AG08395 (cell line): ENCODE measurements around the gene TTC39B.

Source experiments
- DNase-seq: peaks from one replicate; pipeline ENCODE4 v3.0.0; 2012; ENCODE audit warnings: mixed read lengths, low spot score

Gene TTC39B

DNA sequence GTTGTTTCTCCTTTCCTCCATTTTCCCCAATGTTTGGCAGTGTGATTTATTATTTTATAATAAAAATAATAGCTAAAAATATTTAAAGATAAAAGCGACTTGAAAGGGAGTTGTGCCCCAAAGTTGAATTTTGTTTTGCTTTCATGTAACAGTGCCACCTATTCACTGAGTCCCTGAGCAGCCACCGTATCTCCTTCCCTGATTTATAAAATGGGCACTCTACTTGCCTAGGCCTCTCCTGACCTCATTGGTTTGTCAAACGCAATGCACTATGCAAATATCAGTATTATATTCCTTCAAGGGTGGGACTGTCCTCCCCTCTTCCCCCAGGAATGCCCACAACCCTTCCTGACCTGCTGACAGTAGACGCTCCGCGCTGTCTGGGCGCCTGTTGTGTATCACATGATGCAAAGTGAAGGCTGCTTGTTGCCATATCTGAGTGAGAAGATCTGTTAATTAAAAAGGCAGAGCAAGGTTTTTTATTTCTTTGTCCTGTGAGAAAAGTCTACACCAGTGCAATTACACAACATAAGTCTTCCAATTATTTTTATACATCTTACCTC is 81.4 kb downstream of the TTC39B start:
- DNase-seq, result no peak

DNA sequence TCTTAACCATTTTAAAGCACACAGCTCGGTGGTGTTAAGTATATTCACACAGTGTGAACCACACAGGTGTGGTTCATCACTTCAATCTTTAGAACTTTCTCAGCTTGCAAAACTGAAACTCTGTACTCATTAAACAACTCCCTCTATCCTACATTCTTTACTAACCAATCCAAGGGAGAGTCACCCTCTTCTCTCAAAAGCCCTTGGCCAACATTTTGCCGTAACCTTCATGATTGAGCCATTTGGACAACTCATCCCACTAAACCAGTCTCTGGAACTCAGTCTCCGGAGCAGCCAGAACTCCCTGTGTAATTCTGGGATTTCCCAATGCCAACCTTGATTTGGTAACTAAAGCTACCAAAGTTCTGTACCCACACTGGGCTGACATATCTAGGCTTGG is 84.7 kb downstream of the TTC39B start:
- peak; percentile 26 for DNase-seq

DNA sequence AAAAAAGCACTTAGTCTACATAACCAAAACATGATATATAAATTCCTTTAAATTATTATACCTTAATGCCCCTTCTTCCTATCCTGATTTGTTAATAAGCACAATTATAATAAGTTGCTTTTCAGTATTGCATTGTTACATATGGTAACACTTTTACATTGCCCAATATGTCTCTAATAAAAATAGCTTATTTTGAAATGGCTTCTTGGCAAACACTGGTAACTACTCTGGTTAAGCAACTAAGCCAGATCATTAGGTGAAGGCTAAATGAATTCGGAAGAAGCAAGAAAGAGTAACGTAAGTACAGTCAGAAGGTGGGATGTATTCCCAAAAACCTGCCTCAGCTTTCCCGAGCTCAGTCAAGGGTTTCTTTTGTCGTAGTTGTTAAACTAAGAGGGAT is 85.3 kb downstream of the TTC39B start:
- peak; percentile 49 for DNase-seq

DNA sequence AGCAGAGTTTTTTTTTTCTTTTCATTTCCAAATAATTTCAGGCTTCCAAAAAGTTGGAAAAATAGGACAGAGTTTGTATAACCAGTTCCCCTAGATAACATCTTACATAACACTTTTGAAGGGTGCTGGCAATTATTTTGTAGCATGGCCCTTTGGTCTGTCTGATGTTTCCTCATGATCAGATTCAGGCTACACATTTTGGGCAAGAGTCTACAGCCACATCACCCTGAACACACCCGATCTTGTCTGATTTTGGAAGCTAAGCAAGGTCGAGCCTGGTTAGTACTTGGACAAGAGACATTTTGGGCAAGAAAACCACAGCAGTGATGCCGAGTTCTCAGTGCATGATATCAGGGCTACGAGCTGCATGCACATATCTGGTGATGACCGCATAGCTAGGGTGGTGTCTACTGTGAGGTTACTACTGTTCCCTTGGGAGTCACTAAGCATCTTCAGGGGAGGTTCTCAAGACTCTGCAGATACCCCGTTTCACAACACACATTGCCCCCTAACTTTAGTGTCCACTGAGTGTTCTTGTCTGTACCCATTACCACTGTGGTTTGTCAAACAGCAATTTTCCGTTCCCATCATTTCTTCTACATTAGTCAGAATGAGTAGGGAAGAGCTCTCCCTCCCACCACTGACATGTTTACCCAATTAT is 86.2 kb downstream of the TTC39B start:
- DNase-seq, result peak; percentile 87

DNA sequence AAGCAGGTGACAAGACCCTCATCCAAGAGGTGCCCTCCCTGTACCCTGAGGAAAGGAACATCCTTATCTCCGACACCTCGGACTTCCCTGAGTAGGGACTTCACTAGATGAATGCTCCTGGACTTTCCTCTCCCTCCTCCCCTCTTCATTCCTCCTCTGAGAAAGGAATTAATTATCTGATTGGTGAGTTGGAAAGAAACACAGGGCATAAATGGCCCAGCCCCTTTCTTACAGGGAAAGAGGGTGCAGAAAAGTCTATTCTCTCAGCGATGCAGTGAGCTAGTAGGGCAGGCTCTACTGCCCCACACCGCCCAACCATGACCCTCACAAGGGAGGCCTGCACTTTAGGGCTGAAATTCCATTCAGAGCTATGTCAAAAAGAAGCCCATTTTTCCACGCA is 87.5 kb downstream of the TTC39B start:
- no peak for DNase-seq

DNA sequence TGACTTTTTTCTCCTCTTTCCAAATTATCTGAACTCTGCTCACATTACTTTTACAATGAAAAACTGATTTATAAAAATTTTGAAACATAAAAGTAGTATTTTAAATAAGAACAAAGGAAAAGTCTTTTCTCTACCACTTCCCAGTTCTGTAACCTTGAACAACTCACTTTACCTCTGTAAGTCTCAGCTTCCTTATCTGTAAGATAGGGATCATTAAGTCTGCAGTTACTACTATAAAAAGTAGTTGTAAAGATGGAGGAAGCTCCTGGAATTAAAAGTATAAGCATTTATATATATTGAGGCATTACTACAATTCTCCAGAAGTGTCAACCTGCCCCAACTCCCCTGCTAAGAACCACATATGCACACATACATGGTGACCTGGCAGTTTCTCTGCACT is 88.0 kb downstream of the TTC39B start:
- DNase-seq, result no peak

DNA sequence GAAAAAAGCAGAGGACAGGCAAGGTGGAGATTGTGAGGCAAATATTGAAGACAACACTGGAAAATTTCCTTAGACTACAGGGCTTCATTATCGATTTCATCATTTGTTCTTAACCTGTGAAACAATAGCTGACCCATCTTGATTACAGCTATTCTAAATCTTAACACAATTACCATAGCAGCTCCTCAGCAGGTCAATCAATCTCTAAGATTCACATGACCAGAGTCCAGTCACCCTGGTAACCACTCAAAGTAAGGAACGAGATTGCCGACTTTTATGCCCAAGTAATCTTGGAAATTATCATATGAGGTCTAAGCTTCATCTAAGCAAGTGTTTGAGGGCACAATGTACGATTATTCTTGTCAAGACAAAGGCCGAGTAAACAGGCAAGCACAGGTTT is 93.8 kb downstream of the TTC39B start:
- DNase-seq, result no peak

DNA sequence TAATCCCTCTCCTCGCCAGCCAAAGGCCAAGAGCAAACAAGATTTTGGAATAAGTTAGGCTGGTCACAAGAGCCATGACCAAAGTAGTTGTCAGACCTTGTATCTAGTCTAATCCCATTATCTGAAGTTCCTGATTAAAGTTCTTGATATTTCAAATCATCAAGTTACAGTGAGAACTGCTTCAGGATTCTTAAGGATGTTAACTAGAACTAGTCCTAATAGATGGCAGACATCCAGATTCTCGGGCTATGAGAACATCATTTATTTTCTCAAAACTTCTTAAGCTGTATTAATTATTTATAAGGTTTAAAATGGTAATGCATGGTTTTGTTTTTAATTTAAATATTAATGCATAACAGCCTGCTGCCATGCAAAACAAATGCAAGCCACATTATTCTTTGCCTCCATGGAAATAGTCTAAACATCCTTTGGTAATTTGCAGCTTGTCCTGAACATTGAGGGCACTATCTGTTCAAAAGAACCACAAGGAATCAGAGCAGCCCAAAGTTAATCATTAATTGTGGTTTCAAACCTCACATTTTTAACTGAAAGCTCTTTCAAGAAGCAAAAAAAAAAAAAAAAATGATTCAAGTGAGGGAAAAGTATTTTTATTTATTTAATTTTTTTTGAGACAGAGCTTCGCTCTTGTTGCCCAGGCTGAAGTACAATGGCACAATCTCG is 95.1 kb downstream of the TTC39B start:
- DNase-seq, result peak; percentile 6

DNA sequence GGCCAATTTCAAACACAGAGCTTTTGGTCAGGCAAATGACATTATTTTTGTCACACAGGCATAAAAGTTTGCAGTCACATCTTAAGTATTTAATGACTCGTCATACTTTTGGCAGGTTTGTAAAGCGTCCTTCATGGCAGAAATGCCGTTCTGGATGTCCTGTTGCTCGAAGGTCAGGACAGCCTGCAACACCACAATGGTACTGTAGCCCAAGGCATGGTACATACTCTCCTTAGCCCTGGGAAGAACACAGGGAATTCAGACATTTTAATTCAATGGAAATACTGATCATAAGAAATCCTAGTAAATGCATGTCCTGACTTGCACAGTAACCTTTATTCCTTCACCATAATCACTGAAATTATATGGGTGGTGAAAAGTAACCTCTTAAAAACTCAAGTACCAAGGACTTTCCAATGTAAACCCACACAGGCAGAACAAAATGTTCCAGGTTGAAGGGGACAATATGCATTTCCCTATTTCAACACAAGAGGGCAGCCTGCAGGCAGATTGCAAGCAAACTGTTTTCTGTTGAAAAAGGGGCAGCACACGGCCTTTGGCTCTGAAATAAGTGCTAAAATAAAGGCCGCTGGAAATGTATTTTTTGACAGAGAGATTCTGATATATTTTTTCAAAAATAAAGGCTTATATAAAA is 95.7 kb downstream of the TTC39B start:
- DNase-seq, result peak; percentile 61

DNA sequence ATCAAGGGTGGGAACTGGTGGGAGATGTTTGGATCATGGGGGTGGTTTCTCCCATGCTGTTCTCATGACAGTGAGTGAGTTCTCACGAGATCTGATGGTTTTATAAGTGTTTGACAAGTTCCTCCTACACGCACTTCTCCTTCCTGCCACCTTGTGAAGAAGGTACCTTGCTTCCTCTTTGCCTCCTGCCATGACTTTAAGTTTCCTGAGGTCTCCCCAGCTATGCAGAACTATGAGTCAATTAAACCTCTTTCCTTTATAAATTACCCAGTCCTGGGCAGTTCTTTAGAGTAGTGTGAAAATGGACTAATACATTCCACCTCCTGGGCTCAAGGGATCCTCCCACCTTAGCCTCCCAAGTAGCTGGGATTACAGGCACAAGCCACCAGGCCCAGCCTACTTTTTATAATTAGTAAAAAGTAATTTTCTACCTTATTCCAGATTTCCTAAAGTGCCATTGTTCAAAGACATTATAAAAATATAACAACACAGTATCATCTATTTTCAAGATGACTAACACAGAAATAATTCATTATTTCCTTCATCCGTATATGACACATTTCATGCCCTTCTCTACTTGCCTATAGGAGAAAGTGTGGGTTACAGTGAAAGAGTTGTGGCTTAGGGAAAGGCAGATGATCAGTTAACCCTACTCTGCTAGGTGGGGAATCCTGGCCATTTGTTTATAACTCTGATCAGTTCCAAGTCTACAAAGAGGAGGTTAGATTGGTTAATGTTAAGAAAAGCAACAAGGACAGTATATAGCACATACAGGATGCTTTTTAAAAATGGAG is 99.9 kb downstream of the TTC39B start:
- DNase-seq, result no peak

DNA sequence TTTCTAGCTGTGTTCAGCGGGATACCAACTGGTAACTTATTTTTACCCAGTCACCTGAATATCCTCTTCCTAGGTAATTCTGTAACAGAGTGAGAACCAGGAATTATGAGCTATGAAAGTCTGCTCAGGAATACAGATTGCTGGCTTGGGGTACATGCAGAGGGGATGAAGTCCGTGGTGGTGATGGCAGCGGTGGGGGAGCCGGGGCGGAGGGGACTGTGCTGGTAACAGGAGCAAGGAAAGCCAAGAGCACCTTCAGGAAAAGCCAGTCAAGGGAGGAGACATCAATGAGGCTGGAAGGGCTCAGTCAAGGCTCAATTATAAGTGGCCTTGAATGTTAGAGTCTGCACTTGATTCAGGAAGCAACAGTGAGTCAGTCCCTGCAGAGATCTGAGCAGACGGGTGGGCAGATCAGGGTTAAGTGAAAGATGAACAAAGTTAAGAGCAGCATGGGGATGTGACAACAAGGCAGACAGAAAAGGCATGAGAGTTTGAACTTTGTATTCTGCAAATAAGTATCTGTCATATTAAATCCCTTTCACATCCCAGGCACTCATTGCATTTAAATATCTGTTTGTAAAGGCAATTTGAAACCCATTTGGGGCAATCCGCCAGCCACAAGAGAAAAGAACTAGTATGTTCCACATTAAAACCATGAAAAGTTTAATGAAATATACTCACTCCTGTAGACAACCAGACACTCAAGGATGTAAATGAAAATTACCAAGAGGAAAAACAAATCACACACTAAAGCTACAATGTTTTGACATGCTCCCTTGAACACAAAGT is 101.2 kb downstream of the TTC39B start:
- DNase-seq, result no peak

DNA sequence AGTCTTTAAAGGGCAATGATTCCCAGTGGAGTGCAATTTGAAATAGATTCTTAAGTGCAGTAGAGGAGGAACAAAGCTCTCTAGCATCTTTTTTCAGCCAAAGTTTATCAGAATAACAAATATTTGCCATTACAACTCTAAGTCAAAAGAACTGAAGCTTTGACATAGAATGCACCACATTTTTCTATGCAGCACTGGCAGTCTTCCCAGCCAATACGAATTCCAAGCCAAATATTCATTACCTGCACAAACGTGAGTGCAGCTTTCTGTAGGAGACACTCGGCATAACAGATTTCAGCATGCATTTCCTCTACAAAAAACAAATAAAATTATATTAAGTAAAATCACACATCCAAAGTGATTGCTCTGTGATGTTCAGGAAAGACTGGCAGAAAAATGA is 103.4 kb downstream of the TTC39B start:
- no peak for DNase-seq

DNA sequence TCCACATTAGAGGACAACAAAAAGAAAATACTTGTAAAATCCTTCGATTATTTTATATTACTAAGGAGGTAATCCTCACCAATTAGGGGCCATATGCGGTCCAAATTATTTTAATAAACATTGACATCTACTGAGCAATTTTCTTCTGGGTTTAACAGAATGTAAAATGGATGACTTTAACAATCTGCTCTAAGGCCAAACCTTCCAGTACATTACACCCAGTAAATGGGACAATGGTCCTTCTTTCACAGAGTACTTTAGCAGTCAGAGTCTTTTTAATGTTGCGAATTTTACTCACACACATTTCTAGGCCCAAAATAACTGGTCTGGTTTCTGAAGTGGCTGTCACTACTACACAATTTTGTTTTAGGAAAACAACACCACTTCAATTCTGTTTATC is 106.9 kb downstream of the TTC39B start:
- no peak for DNase-seq

DNA sequence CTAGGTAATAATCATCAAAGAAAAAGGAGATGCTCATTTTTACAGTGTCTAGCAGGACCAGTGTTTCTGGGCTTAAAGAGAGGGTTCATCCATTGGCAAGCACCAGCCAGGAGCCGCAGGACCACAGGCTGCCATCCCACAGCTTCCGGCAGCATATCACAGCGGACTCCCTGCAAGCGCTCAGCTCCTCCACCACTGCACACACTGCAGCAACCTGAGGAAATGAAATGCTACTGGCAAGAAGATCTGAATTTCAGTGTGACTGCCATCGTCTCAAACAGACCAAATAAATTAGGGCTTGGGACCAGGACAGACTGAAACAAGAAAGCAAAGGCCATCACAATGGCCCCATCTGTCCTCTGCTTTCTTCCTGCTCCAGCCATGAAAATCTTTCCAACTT is 114.2 kb downstream of the TTC39B start:
- no peak for DNase-seq

DNA sequence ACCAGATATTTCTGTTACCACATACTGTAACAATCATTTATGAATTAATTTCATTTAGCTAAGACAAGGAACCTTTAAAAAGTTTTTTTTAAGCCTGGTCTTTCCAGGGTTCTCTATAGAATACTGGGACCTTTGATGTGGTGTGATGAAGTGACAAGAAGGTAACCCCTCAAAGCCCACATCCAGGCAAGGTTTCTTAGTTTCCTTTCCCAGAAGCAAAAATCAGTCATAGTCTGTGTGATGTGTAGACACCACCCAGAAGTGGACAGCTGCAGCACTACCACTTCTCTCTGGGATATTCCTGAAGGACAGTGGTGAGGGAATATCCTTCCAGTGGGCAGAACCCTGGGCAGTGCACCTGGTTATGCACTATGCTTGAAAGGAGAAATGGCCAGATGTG is 115.6 kb downstream of the TTC39B start:
- DNase-seq, result no peak

DNA sequence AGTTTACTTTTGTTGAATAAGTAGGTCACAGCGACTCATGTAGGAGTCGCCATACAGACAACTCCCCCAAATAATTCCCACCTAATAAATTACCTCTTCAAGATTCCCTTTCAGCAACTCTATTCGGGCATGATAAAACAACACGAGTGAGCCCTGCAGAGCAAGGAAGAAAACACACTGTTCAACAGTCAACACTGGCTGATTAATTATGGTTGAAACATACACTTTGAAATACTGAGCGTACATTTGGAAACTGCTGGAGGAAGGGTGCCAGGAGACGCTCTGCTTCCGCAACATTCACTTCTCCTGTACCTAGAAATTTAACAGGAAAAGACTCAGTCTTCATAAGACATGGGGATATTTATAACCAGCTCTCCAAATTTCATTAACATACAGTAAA is 117.5 kb downstream of the TTC39B start:
- no peak for DNase-seq

DNA sequence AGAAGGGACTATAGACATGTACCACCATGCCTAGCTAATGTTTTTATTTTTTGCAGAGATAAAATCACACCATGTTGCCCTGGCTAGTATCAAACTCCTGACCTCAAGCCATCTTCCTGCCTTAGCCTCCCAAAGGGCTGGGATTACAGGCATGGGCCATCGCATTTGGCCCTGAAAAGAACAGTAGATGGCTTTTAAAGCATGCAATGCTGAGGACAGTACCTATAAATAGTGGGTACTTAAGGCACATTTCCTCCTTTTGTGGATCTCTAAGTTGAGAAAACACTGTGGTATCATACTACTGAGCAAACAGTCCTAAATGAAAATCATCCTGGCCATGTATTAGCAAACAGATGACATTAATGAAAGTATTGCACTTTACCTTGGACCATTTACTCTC is 119.4 kb downstream of the TTC39B start:
- no peak for DNase-seq

DNA sequence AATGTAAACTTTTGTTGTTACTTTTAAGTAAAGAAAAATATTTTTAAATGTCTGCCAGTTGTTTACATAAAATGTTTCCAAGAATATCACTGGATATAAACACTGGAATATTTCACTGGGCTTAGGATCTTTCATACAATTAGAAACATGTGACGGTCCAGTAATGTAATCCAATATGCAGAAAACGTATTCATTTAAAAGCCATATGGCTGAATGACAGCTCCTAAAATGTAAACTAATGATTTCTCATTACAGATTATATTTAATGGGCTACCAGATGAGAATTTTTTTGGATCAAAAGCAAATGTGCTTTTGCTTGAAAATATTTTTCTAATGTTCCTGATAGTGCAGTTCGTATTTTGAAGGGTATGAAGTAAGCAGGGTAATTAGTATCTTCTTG is 124.3 kb downstream of the TTC39B start:
- no peak for DNase-seq

DNA sequence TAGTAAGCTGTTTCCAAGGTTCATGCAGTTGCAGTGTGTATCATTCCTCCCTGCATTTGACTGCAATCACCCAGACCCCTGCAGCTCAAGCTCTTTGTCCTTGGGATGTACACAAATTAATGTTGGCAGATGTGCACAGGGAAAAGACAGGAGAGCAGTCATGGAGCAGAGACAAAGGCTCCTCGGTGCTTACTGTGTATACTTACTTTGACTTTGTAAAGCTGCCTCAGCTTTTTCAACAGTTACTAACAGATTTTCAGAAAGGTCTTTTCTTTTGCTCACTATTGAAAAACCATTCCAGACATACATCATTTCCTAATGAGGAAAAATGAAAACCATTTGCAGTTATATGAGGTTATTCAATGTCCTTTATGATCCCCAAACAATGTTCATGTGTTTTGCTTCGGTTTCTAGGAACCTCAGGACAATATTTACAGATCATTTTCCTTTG is 124.9 kb downstream of the TTC39B start:
- DNase-seq, result no peak

DNA sequence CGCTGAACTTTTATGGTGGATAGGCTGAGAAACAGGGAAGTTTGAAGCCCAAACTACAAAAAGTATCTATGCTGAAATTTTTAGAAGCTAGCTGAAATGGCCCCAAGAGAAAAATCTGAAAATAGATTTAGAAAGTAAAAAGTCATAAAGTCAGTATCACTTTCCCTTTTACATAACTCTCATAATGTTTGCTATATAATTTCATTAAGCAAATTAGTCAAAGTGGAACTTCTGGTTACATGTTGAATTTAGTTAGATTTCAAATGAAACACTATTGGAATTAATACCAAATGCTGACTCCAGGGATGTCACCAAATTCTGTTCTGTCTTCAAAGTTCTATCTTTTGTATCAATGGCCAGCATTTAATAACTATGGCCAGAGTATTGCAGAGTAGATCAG is 126.9 kb downstream of the TTC39B start:
- DNase-seq, result no peak

DNA sequence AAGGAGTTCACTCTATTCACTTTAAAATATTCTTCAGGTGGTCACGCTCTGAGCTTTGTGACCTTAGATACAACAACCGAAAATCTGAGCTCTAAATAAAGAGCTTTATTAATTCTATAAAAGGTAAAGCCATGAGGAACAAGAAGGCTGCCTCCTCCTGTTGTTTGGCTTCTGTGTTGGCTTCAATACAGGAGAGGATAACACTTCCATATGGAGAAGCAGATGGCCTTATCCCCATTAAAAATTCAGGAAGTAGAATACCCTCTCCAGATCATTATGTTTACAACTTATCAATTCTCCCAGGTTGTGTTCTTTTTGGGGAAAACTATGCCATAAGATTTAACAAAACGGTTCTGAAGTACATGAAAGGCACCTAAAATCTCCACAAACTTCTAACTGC is 128.4 kb downstream of the TTC39B start:
- no peak for DNase-seq

DNA sequence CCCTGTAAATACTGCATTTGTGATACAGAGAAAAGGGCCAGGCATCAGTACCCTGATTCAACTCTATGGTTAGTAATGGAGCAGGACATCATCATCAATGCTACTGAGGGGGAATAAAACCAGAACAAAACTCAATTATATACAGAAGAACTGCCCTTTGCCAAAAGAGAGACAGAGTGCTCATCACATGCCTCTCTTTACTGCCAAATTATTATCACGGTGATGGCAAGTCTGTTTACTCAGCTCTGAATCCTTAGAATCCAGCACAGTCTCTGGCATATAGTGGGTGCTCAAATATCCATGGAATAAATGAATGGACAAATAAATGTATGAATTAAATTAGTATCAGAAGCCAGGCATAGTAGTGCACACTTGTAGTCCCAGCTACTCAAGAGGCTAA is 130.2 kb downstream of the TTC39B start:
- DNase-seq, result no peak
